GM21825 (cell line): ENCODE data around the gene SHPK.
"Not testable (repeated sequence)": the region's sequence is repeated elsewhere in the genome, so short reads cannot be mapped to it uniquely, and the experiment has no call there.

Source experiments
- ATAC-seq: cut with Tn5 transposase; IDR thresholded peaks from one replicate; pipeline ENCODE4 v1.9.1; 2021; ENCODE audit warnings: mild to moderate bottlenecking, moderate library complexity; ENCODE audit not compliant: unreplicated experiment

The SHPK gene

DNA sequence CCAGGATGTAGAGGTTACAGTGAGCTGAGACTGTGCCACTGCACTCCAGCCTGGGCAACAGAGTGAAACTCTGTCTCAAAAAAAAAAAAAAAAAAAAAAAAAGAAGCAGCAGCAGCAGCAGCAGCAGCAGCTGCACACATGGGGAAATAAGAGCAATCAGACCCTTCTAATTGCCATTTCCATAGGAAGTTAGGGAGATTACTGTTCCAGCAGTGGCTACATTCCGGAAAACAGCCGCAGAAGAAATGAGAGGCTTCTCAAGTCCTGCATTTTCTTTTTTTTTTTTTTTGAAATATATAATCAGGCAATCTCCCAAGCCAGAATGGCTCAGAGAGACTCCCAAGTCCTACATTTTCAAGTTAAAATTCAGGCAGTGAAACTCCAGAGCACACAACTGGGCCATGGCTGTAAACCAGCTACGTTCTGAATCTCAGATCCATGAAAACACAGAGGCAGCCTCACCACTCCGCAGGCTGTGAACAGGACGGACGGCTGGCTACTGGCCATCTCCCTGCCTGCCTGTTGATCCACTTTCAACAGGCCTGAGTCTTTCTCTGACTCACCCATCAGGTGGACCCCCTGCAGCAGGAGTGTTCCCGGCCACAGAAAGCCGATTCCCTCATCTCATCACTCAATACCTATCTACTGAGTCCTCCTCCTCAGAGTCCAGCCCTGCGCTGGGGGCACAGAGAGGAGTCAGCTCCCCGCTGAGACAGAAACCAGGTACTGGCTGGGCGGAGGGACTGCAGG, 41.8 kb downstream of the SHPK start:
- no peak for ATAC-seq

DNA sequence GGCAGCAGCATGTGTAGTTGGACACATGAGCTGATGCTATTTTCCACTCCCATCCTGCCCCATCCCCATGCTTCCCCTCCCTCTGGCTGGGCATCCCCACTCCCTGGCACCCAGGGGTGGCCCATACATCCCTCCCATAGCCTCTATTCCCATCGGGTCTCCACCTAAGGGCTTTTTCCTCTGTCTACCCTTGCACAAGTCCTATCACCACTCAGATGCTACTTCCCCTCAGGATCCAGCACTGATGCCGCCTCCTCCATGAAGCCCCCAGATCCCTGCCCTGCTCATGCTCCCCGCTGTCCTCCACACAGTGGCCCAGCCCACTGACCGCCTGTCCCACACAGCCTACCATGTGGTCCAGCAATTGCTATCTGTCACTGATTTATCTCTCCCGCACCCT, 42.7 kb downstream of the SHPK start:
- ATAC-seq = no peak

DNA sequence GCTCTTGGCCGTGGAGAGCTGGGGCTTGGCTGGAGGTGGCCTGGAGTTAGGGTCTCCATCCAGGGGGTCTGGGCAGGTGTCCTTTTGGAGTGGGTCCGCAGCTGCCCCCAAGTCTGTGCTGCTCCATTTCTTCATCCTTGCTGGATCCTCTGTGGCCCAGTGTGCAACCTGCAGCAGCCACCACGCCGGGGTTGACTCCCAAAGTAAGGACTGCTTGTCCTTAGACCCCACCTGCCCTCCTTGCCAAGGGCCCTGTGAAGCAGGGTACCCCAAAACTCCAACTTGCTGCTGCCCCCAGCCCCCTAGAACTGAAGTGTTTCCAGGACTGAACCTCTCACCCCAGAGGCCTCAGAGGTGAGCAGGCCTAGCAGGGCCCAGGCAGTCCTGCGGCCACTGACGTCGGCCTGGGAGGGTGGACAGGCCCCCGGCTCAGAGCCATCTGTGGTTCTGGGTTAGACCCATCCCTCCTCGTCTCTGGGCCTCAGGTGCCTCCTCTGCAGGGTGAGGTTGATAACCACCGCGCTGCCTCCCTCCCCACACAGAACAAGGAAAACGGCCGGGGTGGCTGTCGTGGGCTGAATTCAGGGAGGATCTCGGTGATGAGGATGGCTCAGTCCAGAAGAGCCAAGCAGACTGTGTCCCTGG, 43.7 kb downstream of the SHPK start:
- ATAC-seq = no peak

DNA sequence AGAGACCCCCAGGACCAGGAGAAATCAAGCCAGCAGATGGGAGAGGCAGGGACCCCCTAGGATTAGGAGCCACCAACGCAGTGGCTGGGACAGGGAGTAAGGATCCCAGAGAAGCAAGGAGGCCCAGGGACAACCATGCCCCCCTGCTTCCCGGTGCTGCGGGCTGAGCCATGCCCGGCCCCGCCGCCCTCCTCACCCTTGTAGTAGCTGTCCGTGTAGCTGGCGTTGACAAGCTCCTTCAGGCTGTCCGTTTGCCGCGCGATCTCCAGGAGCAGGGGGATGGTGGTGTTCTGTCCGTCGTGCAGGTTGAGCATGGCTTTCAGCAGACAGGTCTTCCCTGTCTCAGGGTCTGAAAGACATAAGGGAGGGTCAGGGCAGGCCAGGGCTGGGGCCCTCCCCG, 45.3 kb downstream of the SHPK start:
- no peak for ATAC-seq

DNA sequence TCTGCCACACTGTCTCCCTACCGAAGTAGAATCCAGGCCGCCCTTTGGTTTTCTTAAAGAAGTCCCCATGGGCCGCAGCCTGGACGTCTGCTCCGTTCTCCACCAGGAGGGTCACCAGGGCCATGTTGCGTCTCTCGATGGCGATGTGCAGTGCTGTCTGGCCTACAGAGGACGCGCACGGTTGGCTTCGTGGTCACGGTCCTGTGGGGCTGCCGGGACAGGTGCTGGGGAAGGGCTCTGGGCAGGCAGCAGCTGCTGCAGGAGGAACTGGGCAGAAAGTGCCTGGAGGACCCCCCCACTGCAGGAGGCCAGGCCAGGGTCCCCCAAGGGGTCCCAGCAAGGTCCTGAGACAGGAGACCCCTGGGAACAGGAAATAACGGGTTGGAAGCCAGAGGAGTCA, 45.8 kb downstream of the SHPK start:
- no peak for ATAC-seq

DNA sequence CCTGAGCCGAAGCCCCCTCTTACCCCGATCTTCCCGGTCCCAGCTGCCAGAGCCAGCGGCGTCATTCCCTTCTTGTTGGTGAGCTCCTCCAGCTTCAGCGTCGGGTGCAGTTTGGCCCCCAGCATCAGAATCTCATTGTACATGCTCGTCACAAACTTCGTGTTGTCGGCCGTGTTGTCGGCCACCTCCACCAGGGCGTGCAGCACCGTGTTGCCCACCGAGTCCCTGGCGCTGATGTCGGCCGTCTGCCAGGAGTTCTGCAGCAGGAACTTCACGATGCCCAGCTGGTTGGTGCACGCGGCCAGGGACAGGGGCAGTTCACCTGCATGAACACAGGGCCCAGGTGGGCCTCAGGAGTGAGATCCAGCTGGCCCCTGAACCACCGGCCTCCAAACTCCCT, 46.3 kb downstream of the SHPK start:
- ATAC-seq = no peak

DNA sequence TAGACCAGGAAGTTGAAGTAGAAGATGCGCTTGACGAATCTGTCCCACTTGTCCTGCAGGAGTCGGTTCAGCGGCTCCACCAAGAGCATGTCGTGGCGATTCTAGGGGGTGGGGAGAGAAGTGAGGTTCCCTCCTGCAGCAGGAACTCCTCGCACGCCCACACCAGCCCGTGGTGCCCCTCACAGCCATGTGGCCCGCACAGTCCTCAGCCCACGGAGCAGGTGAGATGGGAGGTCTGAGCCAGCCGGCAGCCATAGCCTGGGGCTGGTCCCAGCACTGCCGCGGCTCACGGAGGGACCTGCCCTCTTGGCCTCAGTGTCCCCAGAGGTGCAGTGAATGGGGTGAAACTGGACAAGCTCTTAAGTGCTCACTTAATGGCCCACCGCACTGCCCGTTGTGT, 50.2 kb downstream of the SHPK start:
- ATAC-seq = no peak

DNA sequence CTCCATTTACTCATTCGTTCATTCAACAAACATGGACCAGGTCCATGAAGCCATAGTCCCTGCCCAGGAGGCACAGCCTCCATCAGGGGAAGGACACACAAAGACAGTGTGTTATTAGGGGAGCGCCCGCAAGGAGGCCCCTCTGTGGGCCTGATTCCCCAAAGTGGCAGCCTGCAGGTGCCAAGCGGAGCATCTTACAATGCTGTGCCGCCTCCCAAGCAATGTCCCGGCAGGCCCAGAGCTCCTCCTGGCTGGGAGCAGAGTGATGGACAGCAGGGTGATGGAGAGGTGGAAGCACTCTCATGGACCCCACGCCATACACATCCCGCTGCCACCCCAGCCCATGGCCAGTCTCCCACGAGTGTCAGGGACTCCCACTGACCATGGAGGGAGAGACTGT, 52.6 kb downstream of the SHPK start:
- no peak for ATAC-seq

DNA sequence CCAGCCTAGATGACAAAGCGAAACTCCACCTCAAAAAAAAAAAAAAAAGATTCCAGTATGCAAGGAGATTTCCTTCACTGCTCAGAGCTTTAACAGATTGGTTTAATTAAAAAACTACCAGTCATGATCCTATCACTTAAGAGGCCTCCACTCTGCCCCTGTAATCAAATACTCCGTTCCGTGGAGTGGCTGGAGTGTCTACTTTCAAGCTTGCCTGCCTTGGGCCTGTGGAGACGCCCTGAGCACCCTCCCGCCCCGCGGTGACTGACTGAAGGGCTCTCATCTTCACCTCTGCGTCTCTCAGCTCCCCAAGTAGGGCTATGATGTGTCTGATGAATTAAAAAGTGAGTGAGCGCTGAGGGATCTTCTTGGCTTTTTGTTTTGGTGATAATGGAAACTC, 53.1 kb downstream of the SHPK start:
- no peak for ATAC-seq

DNA sequence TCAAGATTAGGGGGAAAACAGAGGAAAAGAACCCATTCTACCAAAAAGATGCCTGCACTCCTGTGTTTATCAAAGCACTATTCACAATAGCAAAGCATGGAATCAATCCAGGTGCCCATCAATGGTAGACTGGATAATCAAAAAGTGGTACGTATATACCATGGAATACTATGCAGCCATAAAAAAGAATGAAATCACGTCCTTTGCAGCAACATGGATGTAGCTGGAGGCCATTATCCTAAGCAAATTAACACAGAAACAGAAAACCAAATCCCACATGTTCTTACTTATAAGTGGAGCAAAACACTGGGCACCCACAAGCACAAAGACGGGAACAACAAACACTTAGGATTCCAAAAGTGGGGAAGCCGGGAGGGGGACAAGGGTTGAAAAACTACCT, 57.4 kb downstream of the SHPK start:
- ATAC-seq = not testable (repeated sequence)

DNA sequence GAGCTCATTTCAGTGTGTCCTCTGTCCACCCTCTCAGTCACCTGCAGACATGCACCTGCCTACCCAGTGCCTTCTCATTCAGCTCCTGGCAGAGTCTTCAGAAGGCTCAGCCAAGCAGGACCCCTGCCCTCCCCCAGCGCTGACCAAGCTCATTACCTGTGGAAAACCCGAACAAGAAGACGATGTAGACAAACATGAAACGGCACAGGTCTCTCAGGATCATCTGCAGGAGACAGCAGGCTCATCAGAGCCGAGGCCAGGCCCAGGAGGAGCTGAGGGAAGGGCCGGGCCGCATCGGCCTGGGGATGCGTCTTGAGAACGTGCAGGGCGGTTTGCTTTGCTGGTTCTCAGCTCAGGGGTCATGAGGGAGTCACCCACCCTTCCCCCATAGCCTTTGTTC, 59.1 kb downstream of the SHPK start:
- no peak for ATAC-seq

DNA sequence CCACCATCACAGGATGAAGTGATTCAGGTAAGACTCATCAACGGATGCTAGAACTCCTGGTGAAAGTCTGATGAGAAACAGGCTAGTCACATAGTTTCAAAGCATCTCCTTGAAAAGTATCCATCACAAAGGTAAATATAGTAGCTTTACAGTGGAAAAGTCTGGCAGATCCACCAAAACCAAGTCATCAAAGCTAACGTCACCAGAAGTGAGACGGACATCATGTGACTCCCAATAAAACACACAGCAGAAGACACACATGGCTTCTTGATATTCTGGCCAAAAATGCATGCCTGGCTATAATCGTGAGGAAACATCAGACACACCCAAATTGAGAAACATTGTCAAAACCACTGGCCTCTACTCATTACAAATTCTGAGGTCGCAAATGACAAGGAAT, 60.5 kb downstream of the SHPK start:
- no peak for ATAC-seq

DNA sequence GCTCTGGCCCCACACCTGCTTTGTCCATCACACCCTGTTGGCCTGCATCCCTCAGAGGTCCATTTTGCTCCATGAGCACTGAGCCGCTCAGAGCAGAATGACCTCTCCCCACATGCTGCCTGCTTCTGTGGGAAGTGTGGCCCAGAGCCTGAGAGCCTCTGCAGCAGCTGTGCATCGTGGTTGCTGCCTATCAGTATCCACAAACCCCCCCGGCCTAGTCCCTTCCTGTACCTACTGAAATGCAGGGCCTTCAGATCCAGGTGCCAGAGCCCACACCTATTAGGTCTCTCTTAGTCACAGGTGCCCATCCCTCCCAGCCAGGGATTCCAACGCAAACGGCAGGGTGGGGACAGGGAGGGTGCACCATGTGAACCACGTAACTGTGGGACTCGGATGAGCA, 61.8 kb downstream of the SHPK start:
- ATAC-seq = no peak

DNA sequence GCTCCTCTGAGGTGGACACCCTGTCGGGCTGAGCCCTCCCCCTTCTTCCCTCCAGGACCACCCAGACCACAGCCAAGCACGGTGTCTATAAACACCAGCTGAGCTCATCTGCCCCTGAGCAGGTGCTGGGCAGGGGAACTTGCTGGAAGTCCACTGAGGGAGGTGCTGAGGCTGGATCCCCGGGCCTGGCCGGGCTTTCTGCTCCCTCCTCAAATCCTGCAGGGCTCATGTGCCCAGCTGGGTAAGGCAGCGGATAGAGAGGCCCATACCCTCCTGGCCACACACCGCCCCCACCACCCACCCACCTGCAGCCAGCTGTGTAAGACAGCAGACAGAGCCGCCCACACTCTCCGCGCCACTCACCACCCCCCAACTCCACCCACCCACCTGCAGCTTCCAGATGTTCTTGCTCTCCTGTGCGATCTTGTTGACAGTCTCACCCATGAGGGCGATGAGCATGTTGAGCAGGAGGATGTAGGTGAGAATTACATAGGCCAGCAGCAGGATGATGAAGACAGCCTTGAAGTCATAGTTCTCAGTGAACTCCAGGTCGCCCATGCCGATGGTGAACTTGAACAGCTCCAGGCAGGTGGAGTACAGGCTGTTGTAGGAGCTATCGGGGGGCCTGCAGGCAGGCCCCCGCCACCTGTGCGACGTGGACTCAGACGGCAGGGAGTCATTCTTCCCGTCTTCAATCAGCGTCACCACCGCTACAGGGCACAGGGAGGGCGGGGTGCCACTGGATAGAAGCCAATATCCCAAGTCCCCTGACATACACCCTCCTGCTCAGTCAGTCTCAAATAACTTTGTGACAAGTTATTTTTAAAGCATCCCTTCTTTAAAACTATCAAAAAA, 62.6 kb downstream of the SHPK start:
- no peak for ATAC-seq

DNA sequence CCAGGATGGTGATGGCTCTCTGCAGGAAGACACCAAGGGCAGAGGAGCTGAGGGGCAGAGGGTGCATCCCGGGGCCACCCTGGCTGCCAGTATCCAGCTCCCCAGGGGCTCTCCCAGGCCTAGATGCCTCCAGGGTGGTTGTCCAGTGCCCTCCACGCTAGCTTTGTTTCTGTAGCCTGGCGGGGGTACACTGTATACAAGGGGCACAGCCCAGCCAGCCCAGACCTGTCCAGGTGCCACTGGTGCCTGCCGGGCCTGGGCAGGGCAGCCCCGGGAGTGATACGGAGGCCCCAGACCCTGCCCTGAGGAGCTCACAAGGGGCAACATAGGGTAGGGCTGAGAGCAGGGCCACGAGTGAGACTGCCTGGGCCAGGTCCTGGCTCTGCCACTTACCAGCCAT, 63.8 kb downstream of the SHPK start:
- ATAC-seq = no peak

DNA sequence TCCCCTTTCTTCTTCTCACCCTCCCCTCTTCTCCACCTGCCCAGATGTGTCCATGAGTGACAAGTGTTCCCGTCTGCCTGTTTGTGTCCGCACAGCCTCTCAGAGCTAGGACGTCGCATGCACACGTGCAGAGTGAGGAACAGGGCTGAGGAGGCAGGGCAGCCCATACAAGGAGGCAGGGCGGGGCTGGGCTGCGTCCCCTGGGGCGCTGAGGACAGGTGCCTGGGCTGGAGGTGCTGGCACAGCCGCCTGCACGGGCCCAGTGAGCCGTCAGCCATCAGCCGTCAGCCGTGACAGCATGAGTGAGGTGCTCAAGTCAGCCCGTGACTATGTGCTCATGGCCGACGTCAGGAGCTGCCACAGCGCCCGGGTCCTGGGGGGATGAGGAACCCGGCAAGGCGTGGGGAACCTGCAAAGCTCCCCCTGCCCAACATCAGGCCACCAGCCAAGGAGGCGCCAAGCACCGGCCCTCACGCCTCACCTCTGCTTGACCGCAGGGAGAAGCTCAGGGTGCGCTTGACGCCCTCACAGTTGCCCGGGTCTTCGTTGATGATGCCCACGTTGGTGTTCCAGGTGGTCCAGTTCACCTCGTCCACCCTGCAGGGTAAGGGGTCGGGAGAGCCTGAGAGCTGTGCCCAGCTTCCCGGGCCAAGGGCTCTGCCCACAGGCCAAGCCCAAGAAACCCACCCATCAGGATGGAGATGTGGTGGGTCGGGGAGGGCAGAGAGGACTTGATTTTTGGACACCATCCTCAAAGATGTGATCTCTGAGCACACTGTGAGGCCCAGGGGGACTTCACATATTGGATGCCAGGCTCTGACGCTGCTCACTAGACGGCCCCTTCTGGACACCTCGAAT, 64.8 kb downstream of the SHPK start:
- no peak for ATAC-seq

DNA sequence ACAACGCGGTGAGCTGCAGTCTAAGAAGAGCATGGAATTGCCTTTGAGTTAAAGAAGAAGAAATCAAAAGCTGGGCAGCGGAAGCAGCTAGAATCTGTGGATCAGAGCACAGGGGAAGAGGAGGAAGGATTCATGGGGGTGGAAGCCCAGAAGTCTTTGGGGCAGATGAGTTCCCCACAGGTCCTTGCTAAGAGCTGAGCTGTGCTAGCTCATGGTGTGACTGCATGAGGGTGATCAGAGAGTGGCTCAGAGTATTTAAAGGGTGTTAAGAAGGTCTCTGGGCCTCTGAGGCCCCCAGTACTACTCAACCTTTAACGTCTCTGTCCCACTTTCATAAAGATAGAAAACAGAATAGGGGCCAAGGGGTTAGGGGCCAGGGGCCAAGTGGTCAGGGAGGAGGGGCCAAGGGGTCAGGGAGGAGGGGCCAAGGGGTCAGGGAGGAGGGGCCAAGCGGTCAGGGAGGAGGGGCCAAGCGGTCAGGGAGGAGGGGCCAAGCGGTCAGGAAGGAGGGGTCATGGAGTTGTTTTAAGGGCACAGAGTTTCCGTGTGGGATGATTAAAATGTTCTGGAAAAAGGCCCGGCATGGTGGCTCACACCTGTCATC, 66.4 kb downstream of the SHPK start:
- no peak for ATAC-seq

DNA sequence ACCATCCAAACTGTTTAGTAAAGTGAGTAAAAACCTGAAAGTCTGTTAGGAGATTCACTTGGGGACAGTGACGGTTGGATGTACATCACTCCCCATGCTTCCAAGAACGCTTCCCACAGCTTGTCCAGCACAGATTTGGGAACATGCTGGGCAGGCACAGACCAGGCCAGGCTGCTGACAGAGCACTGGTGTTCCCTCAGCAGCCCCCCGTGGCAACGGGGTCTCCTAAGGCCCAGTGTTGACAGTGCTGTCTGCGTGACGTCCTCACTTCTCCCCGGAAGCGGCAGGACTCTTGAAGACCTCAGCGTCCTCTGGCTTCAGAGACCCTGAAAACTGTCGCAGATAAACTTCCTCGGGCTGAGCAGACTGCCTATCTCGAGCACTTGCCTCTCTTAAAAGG, 69.5 kb downstream of the SHPK start:
- ATAC-seq = no peak

DNA sequence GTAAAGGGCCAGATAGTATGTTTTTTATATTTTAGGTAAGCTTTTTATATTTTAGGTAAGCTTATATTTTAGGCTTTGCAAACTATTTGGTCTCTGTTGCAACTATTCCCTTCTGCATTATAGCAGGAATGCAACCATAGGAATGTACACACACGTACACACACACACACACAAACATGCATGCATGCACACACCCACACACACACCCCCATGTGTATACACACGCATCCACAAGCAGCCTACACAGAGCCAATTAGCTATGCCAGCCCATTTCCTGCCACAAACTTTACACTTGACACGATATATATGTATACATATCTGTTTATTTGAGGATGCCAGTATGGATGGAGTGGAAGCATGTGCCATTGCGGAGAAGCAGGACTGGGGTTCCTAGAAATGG, 70.9 kb downstream of the SHPK start:
- ATAC-seq = no peak

DNA sequence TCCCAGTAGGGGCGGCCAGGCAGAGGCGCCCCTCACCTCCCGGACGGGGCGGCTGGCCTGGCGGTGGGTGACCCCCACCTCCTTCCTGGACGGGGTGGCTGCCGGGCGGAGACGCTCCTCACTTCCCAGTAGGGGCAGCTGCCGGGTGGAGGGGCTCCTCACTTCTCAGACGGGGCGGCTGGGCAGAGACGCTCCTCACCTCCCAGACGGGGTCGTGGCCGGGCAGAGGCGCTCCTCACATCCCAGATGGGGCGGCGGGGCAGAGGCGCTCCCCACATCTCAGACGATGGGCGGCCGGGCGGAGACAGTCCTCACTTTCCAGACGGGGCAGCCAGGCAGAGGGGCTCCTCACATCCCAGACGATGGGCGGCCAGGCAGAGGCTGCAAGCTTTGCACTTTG, 71.8 kb downstream of the SHPK start:
- not testable (repeated sequence) for ATAC-seq

DNA sequence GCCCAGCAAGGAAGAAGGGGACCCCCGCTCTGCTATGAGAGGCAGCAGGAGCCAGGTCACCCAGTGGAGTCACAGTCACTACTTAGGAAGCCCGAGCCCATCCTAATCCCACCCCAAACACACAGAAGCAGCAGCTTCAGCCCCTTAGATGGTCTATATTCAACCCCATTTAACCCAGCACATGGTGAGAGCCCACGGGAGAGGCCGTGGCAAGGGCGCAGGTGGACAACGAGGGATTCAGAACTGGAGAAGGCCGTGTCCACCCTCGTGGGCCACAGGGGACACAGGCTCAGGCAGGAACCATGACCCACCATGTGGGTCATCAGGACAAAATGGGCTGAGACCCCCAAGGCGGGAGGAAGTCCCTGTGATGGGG, 76.8 kb downstream of the SHPK start:
- no peak for ATAC-seq
